Cardiac muscle cell (in vitro differentiated cells and primary cell): ENCODE results near the gene PI4K2A. TPM values are rescaled to one million over a fixed set of nuclear protein-coding genes. Genes with fewer than 3 reads are reported as not detected.

Experiments
- DNase-seq, 2 donors: peaks; one replicate each; pipeline versions ENCODE4 v3.0.0 to v3.0.0-alpha.2; 2010 to 2017; ENCODE audit warnings: low read depth in 1 of 2, low spot score in 1 of 2
- H3K27ac ChIP-seq: fragments of 200-600 bp; sonication (generic); 2 replicates; pipeline ENCODE4 v1.5.1; 2016
- H3K27me3 ChIP-seq: fragments of 200-600 bp; sonication (generic); 2 replicates; pipeline ENCODE4 v1.6.0; 2016; ENCODE audit warnings: control low read depth
- H3K36me3 ChIP-seq: fragments of 200-600 bp; sonication (generic); 2 replicates; pipeline ENCODE4 v1.5.1; 2016; ENCODE audit warnings: control low read depth
- H3K4me1 ChIP-seq: fragments of 200-600 bp; sonication (generic); 2 replicates; pipeline ENCODE4 v1.8.1; 2017; ENCODE audit warnings: low read depth, mild to moderate bottlenecking, mixed run types
- H3K4me3 ChIP-seq: fragments of 200-600 bp; sonication (generic); 2 replicates; pipeline ENCODE4 v1.5.1; 2016; ENCODE audit warnings: mild to moderate bottlenecking
- H3K9me3 ChIP-seq: fragments of 200-600 bp; sonication (generic); 2 replicates; pipeline ENCODE4 v1.5.1; 2017; ENCODE audit warnings: low read depth, mild to moderate bottlenecking, control low read depth
- polyA plus RNA-seq: library from polyadenylated mRNA; unstranded; fragments of >200 nt; fragmentation: Nextera tagmentation; extraction: Ambion mirVana; gene quantifications from 2 replicates; pipeline ENCODE4 v1.2.1, GENCODE V29; 2016
- total RNA-seq: library from RNA; depleted of rRNA; stranded (reverse); fragments of >200 nt; gene quantifications from 2 replicates; pipeline ENCODE4 v1.2.3, GENCODE V29; 2016
- TF ChIP-seq, protein P1 (sequence below): IDR thresholded peaks from 2 replicates; pipeline ENCODE4 v1.5.1; 2012; ENCODE audit warnings: low read depth, mild to moderate bottlenecking, low read length

PI4K2A gene
- total and polyA plus RNA-seq, 2 experiments from 2014 or later = 19.7 to 20.1 TPM

DNA sequence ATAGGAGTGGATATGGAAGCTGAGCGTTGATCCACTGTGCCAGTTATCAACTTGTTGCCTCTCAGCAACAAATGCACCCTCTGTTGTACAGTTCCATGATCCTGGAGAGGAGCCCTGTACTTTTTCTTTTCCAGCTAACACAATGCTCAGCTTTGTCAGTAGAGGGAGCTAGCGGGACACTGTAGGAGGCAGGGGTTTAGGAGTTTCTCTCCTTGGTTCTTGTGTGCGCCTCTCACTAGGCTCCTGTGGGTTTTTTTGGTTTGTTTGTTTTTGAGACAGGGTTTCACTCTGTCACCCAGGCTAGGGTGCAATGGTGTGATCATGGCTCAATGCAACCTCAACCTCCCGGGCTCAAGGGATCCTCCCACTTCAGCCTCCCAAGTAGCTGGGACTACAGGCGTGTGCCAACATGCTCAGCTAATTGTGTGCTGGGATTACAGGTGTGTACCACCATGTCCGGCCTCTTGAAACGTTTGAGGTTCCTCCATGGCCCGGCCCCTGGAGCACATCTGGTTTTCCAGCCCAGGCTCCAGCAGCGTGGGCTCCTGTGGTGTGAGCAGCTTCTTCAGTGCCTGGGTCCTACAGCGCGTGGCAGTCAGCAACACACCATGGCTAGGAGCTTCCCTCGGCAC, 61.1 kb downstream of the PI4K2A start:
- Histone ChIP-seq H3K9me3 (no peaks in the 10 kb centered on the region), H3K27ac (no peak overlapping the region), H3K36me3 (no peaks in the 10 kb centered on the region), H3K27me3 (no peaks in the 10 kb centered on the region), H3K4me3 (no peak overlapping the region), H3K4me1 (no peaks in the 10 kb centered on the region)
- peak; percentile 80 to 84 for DNase-seq
- TF ChIP-seq, protein P1, sequence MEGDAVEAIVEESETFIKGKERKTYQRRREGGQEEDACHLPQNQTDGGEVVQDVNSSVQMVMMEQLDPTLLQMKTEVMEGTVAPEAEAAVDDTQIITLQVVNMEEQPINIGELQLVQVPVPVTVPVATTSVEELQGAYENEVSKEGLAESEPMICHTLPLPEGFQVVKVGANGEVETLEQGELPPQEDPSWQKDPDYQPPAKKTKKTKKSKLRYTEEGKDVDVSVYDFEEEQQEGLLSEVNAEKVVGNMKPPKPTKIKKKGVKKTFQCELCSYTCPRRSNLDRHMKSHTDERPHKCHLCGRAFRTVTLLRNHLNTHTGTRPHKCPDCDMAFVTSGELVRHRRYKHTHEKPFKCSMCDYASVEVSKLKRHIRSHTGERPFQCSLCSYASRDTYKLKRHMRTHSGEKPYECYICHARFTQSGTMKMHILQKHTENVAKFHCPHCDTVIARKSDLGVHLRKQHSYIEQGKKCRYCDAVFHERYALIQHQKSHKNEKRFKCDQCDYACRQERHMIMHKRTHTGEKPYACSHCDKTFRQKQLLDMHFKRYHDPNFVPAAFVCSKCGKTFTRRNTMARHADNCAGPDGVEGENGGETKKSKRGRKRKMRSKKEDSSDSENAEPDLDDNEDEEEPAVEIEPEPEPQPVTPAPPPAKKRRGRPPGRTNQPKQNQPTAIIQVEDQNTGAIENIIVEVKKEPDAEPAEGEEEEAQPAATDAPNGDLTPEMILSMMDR = peak; percentile 94

DNA sequence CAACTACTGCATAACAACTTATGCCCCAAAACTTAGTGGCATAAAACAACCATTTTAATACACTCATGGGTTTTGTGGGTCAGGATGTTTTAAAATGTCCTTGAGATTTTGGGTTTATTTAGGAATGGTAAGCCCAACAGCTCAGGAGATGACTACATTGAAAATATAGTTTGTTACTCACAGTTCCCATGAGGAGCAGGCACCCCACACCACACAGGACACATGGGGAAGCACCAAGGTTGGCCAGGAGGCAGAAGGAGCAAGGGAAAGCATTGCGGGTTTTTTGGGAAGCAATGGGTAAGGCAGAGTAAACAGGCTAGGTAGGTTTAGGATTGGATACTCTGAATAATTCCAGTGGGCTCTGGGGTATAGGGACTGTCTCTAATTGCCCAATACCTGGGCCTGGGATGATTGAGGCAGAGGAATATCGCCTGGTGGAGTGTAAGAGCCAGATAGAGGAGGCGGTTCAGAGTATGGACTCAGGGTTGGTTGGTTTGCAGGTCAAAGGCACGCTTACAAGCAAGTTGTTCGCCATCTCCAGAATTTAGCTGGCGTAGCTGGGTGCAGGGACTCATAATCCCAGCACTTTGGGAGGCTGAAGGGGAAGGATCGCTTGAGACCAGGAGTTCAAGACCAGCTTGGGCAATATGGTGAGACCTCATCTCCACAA, 63.1 kb downstream of the PI4K2A start:
- Histone ChIP-seq H3K27me3 (no peaks in the 10 kb centered on the region), H3K4me3 (no peak overlapping the region), H3K36me3 (no peaks in the 10 kb centered on the region), H3K27ac (no peak overlapping the region), H3K9me3 (no peaks in the 10 kb centered on the region), H3K4me1 (no peaks in the 10 kb centered on the region)
- TF ChIP-seq, protein P1 = no peak
- DNase-seq = no peak

DNA sequence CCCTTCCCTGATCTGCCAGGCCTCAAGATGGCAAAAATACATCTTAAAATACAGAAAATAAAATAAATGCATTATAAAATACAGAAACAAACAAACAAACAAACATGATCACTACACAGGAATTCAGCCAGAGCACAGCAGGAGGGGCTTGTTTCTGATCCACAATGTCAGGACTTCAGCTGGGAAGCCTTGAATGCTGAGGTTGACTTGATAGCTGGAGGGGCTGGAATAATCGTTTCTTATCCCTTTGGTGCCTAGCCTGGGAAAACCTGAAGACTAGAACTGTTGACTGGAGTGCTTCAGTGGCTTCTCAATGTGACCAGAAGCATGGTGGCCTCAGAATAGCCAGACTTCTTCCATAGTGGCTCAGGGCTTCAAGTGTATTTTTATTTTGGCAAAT, 63.9 kb downstream of the PI4K2A start:
- Histone ChIP-seq H3K9me3 (no peaks in the 10 kb centered on the region), H3K4me1 (peaks cover 3% of the 10 kb centered on the region), H3K4me3 (no peak overlapping the region), H3K36me3 (no peaks in the 10 kb centered on the region), H3K27me3 (no peaks in the 10 kb centered on the region), H3K27ac (no peak overlapping the region)
- TF ChIP-seq, protein P1 = no peak
- DNase-seq = no peak

DNA sequence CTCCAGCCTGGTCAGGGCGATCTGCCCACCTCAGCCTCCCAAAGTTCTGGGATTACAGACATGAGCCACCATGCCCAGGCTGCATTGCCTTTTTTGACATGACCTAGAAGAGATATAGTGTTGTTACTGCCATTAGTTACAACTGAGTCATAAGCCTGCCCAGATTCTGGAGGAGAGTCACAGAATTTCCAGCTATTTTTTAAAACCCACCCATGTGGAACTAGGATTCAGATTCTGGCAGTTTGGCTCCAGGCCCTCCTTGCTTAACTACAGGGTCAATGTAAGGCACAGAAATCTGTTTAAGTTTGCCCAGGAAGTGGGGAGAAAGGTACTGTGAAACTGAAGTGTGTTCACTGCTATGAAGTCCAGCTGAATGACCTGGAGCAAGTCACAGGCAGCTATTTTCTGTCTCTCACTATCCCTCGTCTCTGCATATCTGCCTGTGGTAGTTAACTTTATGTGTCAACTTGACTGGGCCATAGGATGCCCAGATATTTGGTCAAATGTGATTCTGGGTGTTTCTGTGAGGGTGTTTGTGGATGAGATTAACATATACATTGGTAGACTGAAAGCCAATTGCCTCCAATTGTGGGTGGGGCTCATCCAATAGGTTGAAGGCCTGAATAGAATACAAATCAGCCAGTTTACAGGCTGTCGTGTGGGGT, 64.7 kb downstream of the PI4K2A start:
- DNase-seq = no peak
- no peaks in the 10 kb centered on the region for H3K36me3 ChIP-seq
- H3K9me3 ChIP-seq = no peaks in the 10 kb centered on the region
- TF ChIP-seq, protein P1 = no peak
- no peak overlapping the region for H3K4me3 ChIP-seq
- H3K27ac ChIP-seq = no peak overlapping the region
- H3K4me1 ChIP-seq = peaks cover 8% of the 10 kb centered on the region
- H3K27me3 ChIP-seq = no peaks in the 10 kb centered on the region

DNA sequence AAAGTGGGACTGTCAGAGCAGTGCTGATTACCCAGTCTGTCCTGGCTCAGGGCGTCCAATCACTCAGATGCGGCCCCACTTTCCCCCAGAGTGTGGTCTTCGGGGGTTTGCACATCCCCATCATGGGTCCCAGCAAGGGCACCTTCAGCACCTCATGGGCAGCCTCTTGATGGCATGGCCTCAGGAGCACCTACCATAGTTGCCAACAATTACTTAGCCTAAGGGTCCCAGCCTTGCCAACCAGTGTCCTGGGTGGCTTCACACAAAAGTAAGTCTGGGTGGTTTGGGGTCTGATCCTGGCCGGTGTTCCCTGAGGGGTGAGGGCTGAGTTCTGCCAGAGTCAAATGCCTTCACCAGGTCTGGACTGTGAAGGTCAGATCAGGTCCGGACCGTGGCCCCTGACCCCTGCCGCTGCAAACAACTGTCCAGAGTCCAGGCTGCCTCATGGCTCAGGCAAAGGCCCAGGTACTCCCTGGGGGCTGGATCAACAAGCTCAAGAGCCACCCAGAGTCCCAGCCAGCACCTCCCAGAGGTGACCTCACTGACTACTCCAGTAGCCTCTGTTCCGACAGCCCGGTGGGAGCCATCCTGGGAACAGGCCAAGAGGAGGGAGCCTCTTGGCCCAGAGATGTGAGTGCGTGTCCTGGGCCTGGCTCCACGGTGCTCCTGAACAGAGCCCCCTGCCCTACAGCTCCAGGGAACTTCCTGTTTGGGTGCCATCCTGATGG, 66.8 kb downstream of the PI4K2A start:
- no peaks in the 10 kb centered on the region for H3K27me3 ChIP-seq
- H3K4me3 ChIP-seq = no peak overlapping the region
- no peaks in the 10 kb centered on the region for H3K36me3 ChIP-seq
- TF ChIP-seq, protein P1 = no peak
- no peak for DNase-seq
- peaks cover 8% of the 10 kb centered on the region for H3K4me1 ChIP-seq
- H3K27ac ChIP-seq = peak overlapping the region; percentile 98
- no peaks in the 10 kb centered on the region for H3K9me3 ChIP-seq
